NCI-H524 (cell line): ENCODE data around the gene PFDN2.

Experiments
- DNase-seq, 2 experiments: peaks; one replicate each; lab custom pipeline; 2025; lab: John Stamatoyannopoulos, UW

The PFDN2 gene

GRCh38 chr1:161099090-161099802, 18.6 kb downstream of the PFDN2 start:
- DNase-seq = no peak

GRCh38 chr1:161098210-161099068, 19.4 kb downstream of the PFDN2 start, which contains the start of gene KLHDC9:
Gene KLHDC9, plus strand, starts transcription at chr1:161098361. Its CDS starts 175 bp downstream, at chr1:161098536.
- DNase-seq = peak; percentile 81 to 92

- no peak for DNase-seq
Measured at GRCh38 chr1:161096530-161096929, 21.3 kb downstream of the PFDN2 start.

GRCh38 chr1:161096015-161096414, 21.8 kb downstream of the PFDN2 start:
- DNase-seq = no peak

- DNase-seq = no peak
Measured at GRCh38 chr1:161095230-161095629, 22.6 kb downstream of the PFDN2 start.

- no peak for DNase-seq
Measured at GRCh38 chr1:161094481-161094880, 23.4 kb downstream of the PFDN2 start.

- DNase-seq = no peak
Measured at GRCh38 chr1:161092621-161093028, 25.2 kb downstream of the PFDN2 start.

- no peak for DNase-seq
Measured at GRCh38 chr1:161091796-161092507, 25.9 kb downstream of the PFDN2 start.

GRCh38 chr1:161091093-161091492, 26.7 kb downstream of the PFDN2 start:
- no peak for DNase-seq

GRCh38 chr1:161090617-161091016, 27.2 kb downstream of the PFDN2 start:
- DNase-seq = no peak

- no peak for DNase-seq
Measured at GRCh38 chr1:161089938-161090337, 27.9 kb downstream of the PFDN2 start.

- no peak for DNase-seq
Measured at GRCh38 chr1:161089251-161089924, 28.4 kb downstream of the PFDN2 start, which contains the start of gene NECTIN4. Gene NECTIN4, minus strand, starts transcription at chr1:161089558. Its CDS starts 262 bp downstream, at chr1:161089296.

GRCh38 chr1:161088587-161089110, 29.2 kb downstream of the PFDN2 start:
- DNase-seq = no peak

- DNase-seq = no peak
Measured at GRCh38 chr1:161086457-161086856, 31.4 kb downstream of the PFDN2 start.

- DNase-seq = no peak
Measured at GRCh38 chr1:161085165-161085564, 32.7 kb downstream of the PFDN2 start.

- no peak for DNase-seq
Measured at GRCh38 chr1:161084597-161084988, 33.2 kb downstream of the PFDN2 start.

GRCh38 chr1:161083748-161084596, 33.9 kb downstream of the PFDN2 start:
- DNase-seq = no peak

GRCh38 chr1:161082996-161083747, 34.7 kb downstream of the PFDN2 start:
- DNase-seq = no peak

- DNase-seq = no peak
Measured at GRCh38 chr1:161082483-161082882, 35.4 kb downstream of the PFDN2 start.

- DNase-seq = no peak
Measured at GRCh38 chr1:161081519-161081918, 36.3 kb downstream of the PFDN2 start.
